Subcutaneous abdominal adipose tissue (tissue), 5 donors: ENCODE data around the gene FXYD5.
"Not testable (repeated sequence)": the region's sequence is repeated elsewhere in the genome, so short reads cannot be mapped to it uniquely, and the experiment has no call there.

ENCODE experiments used
- H3K27ac ChIP-seq: one replicate; pipeline ENCODE4 v1.7.0; 2013; ENCODE audit warnings: low read depth, mild to moderate bottlenecking, inconsistent platforms, low read length, moderate library complexity
- H3K27me3 ChIP-seq, 5 donors: one replicate each; pipeline ENCODE4 v1.7.0; 2013; ENCODE audit warnings: low read length in 5 of 5, inconsistent platforms in 1 of 5; ENCODE audit not compliant: control insufficient read depth in 5 of 5, insufficient read depth in 4 of 5
- H3K36me3 ChIP-seq, 5 donors: one replicate each; pipeline ENCODE4 v1.7.0; 2013; ENCODE audit warnings: low read length in 5 of 5; ENCODE audit not compliant: control insufficient read depth in 5 of 5, insufficient read depth in 5 of 5
- H3K4me1 ChIP-seq, 5 donors: one replicate each; pipeline ENCODE4 v1.7.0; 2013; ENCODE audit warnings: low read length in 5 of 5, mild to moderate bottlenecking in 3 of 5, moderate library complexity in 1 of 5; ENCODE audit not compliant: control insufficient read depth in 5 of 5, insufficient read depth in 5 of 5
- H3K4me3 ChIP-seq, 5 donors: one replicate each; pipeline ENCODE4 v1.7.0; 2013; ENCODE audit warnings: low read length in 5 of 5, low read depth in 1 of 5
- H3K9ac ChIP-seq, 5 donors: one replicate each; pipeline ENCODE4 v1.7.0; 2013; ENCODE audit warnings: low read length in 5 of 5, mild to moderate bottlenecking in 4 of 5, moderate library complexity in 3 of 5
- H3K9me3 ChIP-seq, 5 donors: one replicate each; pipeline ENCODE4 v1.7.0; 2013; ENCODE audit warnings: low read length in 5 of 5; ENCODE audit not compliant: control insufficient read depth in 5 of 5
- donor health status: healthy.
- donor health status: healthy.
- donor health status: healthy.
- donor health status: healthy.
- donor health status: healthy.

The FXYD5 gene

DNA sequence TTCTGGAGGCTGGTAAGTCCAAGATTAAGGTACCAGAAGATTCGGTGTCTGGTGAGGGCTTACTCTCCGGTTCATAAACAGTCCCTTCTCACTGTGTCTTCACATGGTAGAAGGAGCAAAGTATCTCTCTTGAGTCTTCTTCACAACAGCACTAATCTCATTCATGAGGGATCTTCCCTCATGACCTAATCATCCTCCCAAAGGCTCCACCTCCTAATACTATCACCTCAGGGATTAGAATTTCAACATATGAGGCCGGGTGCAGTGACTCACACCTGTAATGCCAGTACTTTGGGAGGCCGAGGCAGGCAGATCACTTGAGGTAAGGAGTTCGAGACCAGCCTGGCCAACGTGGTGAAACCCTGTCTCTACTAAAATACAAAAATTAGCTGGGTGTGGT, 42.3 kb downstream of the FXYD5 start:
- H3K9ac ChIP-seq, H3K4me3 ChIP-seq, H3K27ac ChIP-seq, H3K36me3 ChIP-seq, H3K27me3 ChIP-seq, H3K4me1 ChIP-seq, H3K9me3 ChIP-seq: not testable (repeated sequence)

GRCh38 chr19:35199481-35199880, 44.9 kb downstream of the FXYD5 start:
- Histone ChIP-seq H3K4me3 (no peak overlapping the region), H3K27ac (no peak overlapping the region), H3K27me3 (peaks cover 0 to 4% (median 0%) of the 10 kb centered on the region in 5 donors), H3K36me3 (no peaks in the 10 kb centered on the region), H3K4me1 (peaks cover 0 to 6% (median 3%) of the 10 kb centered on the region in 5 donors), H3K9ac (no peak overlapping the region), H3K9me3 (no peaks in the 10 kb centered on the region)

GRCh38 chr19:35202722-35203688, 48.5 kb downstream of the FXYD5 start:
- H3K27ac ChIP-seq: no peak overlapping the region
- H3K9me3 ChIP-seq: peaks cover 0 to under 1% (median under 1%) of the 10 kb centered on the region in 5 donors
- H3K4me1 ChIP-seq: peaks cover 0 to 23% (median 3%) of the 10 kb centered on the region in 5 donors
- H3K27me3 ChIP-seq: peaks cover 0 to 6% (median 2%) of the 10 kb centered on the region in 5 donors
- H3K9ac ChIP-seq: no peak overlapping the region
- no peak overlapping the region for H3K4me3 ChIP-seq
- H3K36me3 ChIP-seq: no peaks in the 10 kb centered on the region

- Histone ChIP-seq H3K27ac (no peak overlapping the region), H3K9me3 (peaks cover 0 to 3% (median 3%) of the 10 kb centered on the region in 5 donors)
Measured at GRCh38 chr19:35204799-35205732, 50.5 kb downstream of the FXYD5 start.

GRCh38 chr19:35205733-35206323, 51.3 kb downstream of the FXYD5 start:
- H3K4me3 ChIP-seq: no peak overlapping the region
- no peak overlapping the region for H3K27ac ChIP-seq
- H3K9ac ChIP-seq: no peak overlapping the region
- H3K36me3 ChIP-seq: no peaks in the 10 kb centered on the region
- H3K9me3 ChIP-seq: peaks cover 0 to 3% (median 3%) of the 10 kb centered on the region in 5 donors
- H3K4me1 ChIP-seq: peaks cover 0 to 25% (median 3%) of the 10 kb centered on the region in 5 donors
- peaks cover 0 to 3% (median 0%) of the 10 kb centered on the region in 5 donors for H3K27me3 ChIP-seq

More at GRCh38 chr19:35204799-35205732, 50.5 kb downstream of the FXYD5 start:
- peak overlapping the region in 1 of 5 donors; percentile 19 for H3K4me3 ChIP-seq
- H3K36me3 ChIP-seq: no peaks in the 10 kb centered on the region
- H3K27me3 ChIP-seq: peaks cover 0 to 6% (median 2%) of the 10 kb centered on the region in 5 donors
- peaks cover 0 to 23% (median 3%) of the 10 kb centered on the region in 5 donors for H3K4me1 ChIP-seq
- no peak overlapping the region for H3K9ac ChIP-seq

DNA sequence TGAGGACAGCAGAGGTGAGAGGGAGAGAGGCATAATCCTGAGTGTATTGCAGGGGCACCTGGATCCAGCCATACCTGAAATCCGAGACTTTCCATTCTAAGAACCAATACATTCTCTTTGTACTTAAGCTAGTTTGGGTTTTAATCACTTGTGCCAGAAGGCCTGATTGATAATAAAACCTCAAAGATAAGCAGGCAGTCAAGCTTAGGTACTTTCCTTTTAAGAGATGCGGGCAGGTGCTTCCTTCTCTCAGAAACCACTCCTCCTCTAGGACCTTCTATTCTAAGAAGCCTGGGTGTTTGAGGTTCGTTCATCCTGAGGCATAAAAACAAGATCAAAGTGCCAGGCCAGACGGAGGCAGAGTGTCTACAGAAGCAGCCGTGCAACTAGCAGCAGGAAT, 51.8 kb downstream of the FXYD5 start:
- no peak overlapping the region for H3K4me3 ChIP-seq
- H3K27me3 ChIP-seq: peaks cover 0 to 3% (median 0%) of the 10 kb centered on the region in 5 donors
- peaks cover 0 to 30% (median 3%) of the 10 kb centered on the region in 5 donors for H3K4me1 ChIP-seq
- H3K9ac ChIP-seq: no peak overlapping the region
- H3K9me3 ChIP-seq: peaks cover 0 to 3% (median 3%) of the 10 kb centered on the region in 5 donors
- no peak overlapping the region for H3K27ac ChIP-seq
- H3K36me3 ChIP-seq: no peaks in the 10 kb centered on the region

- Histone ChIP-seq H3K4me1 (peaks cover 0 to 34% (median 7%) of the 10 kb centered on the region in 5 donors), H3K27ac (no peak overlapping the region), H3K9ac (no peak overlapping the region)
Measured at GRCh38 chr19:35206855-35207254, 52.3 kb downstream of the FXYD5 start.

GRCh38 chr19:35207391-35207871, 52.9 kb downstream of the FXYD5 start:
- H3K9me3 ChIP-seq: peaks cover 0 to 3% (median 3%) of the 10 kb centered on the region in 5 donors
- peaks cover 2 to 39% (median 13%) of the 10 kb centered on the region in 5 donors for H3K4me1 ChIP-seq
- no peak overlapping the region for H3K4me3 ChIP-seq
- no peak overlapping the region for H3K27ac ChIP-seq
- H3K27me3 ChIP-seq: peaks cover 0 to 3% (median 0%) of the 10 kb centered on the region in 5 donors
- no peak overlapping the region for H3K9ac ChIP-seq
- no peaks in the 10 kb centered on the region for H3K36me3 ChIP-seq

More at GRCh38 chr19:35206855-35207254, 52.3 kb downstream of the FXYD5 start:
- Histone ChIP-seq H3K9me3 (peaks cover 0 to 3% (median 3%) of the 10 kb centered on the region in 5 donors), H3K27me3 (peaks cover 0 to 3% (median 0%) of the 10 kb centered on the region in 5 donors), H3K36me3 (no peaks in the 10 kb centered on the region), H3K4me3 (no peak overlapping the region)

DNA sequence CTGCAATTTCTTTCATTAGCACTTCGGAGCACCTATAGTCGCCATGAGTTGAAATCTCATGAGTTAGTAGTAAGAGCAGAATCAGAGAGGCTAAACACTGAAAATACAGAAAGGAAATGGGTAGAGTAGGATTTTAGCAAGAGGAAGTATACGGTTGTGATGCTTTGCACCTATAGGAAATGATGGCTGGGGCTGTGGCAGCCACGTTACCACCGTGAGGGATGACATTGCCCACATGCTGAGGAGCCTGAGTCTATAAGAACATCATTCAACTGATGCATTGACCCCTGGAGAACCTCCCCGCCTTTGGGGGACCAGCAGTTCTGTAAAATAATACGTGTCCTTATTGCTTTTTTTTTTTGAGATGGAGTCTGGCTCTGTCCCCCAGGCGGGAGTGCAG, 53.6 kb downstream of the FXYD5 start:
- H3K4me1 ChIP-seq: peaks cover 2 to 43% (median 15%) of the 10 kb centered on the region in 5 donors
- no peak overlapping the region for H3K27ac ChIP-seq
- no peak overlapping the region for H3K4me3 ChIP-seq
- H3K9ac ChIP-seq: no peak overlapping the region
- H3K9me3 ChIP-seq: peaks cover 0 to 3% (median 3%) of the 10 kb centered on the region in 5 donors
- H3K36me3 ChIP-seq: no peaks in the 10 kb centered on the region
- peaks cover 0 to 3% (median 0%) of the 10 kb centered on the region in 5 donors for H3K27me3 ChIP-seq
